ENCODE measurements around the gene PCSK6. TPM values are rescaled to one million over a fixed set of nuclear protein-coding genes. Genes with fewer than 3 reads are reported as not detected.
A peak's percentile ranks its signal among the peaks of the same experiment; 100 is the strongest.

Gene PCSK6
- total RNA-seq, 2 experiments from 2014 or later, result 1.4 to 2.1 TPM

- Mint-ChIP-seq H3K4me3 (no peak overlapping the region), H3K36me3 (no peaks in the 10 kb centered on the region), H3K27me3 (peaks cover 7% of the 10 kb centered on the region), H3K9me3 (no peaks in the 10 kb centered on the region), H3K27ac (no peak overlapping the region), H3K4me1 (peaks cover 6% of the 10 kb centered on the region)
- DNase-seq, result no peak
- POLR2A ChIA-PET, result no interaction called here
- ATAC-seq (ENCODE audit: low read depth), result no peak
Observed at GRCh38 chr15:101371081-101371480, 118.4 kb downstream of the PCSK6 start.

DNA sequence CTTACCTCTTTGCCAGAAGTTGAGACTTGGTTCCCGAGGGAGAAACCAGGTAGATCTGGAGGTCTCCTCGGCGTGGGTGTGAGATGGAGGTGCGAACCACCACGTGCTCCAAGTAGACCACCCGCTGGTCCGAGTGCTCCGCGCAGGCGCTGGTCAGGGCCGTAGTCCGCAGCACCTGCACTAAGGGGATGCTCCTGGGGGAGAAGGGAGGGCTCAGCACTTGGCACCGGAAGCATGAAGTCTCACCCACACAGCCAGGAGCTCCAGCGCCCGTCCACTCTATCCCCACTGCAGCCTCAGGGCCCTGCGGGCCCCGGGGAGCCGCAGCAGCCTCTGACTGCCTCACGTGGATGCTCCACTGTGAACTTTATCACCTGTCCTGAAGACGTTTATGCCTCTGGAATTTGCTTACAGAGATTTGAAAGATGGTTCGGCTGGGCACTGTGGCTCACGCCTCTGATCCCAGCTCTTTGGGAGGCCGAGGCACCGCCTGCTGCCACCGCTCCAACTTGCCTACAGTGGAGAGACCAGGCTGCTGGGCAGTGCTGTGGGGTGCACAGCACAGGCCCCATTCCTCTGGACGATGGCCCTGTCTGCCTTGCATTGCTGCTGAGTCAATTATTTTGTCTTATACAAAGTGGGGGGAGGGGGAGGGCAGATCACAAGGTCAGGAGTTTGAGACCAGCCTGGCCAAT, 119.0 kb downstream of the PCSK6 start:
- Mint-ChIP-seq H3K4me3 (no peak overlapping the region), H3K27ac (no peak overlapping the region), H3K27me3 (peaks cover 7% of the 10 kb centered on the region), H3K36me3 (peaks cover under 1% of the 10 kb centered on the region), H3K9me3 (no peaks in the 10 kb centered on the region), H3K4me1 (peaks cover 5% of the 10 kb centered on the region)
- no peak for DNase-seq
- ATAC-seq (ENCODE audit: low read depth), result no peak
- POLR2A ChIA-PET, result no interaction called here

GRCh38 chr15:101369676-101370075, 119.8 kb downstream of the PCSK6 start:
- Mint-ChIP-seq H3K9me3 (peaks cover under 1% of the 10 kb centered on the region), H3K36me3 (peaks cover 2% of the 10 kb centered on the region), H3K4me3 (no peak overlapping the region), H3K4me1 (peaks cover 5% of the 10 kb centered on the region), H3K27me3 (peaks cover 7% of the 10 kb centered on the region), H3K27ac (no peak overlapping the region)
- POLR2A ChIA-PET, result no interaction called here
- no peak for ATAC-seq (ENCODE audit: low read depth)
- DNase-seq, result no peak

DNA sequence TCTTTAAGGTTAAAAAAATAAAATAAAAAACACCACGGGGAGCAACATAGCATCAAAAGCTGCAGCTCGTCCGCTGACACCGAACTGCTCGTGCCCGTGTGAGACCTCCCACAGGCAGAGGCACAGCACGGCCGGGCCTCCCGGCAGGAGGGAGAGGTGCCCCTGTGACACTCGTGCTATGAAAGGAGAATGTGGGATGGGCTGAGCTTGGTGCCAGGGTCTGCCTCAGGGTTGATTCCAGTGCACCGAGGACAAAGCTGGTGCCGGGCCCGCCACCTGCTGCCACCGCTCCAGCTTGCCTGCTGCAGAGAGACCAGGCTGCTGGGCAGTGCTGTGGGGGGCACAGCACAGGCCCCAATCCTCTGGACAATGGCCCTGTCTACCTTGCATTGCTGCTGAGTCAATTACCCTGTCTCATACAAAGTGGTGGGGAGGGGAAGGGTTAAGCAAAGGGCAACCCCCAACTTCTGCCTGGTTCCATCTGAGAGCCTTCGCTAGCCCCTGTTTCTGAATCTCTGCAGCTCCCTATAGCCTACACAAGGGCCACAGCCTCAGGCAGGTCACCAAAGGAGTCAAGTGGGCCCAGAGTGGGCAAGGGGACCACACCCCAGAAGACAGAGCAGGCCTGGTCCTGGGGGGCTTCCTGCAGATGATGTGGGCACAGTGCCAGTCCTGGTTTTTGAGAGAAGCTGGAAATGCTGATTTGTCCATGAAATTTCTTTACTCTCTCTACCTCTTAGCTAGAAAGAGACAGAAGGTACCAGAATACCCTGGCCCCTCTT, 120.5 kb downstream of the PCSK6 start:
- Mint-ChIP-seq H3K4me3 (no peak overlapping the region), H3K27me3 (peaks cover 9% of the 10 kb centered on the region), H3K36me3 (peaks cover 2% of the 10 kb centered on the region), H3K9me3 (peaks cover 2% of the 10 kb centered on the region), H3K4me1 (peaks cover 5% of the 10 kb centered on the region), H3K27ac (no peak overlapping the region)
- no peak for ATAC-seq (ENCODE audit: low read depth)
- POLR2A ChIA-PET, result interaction anchor here (0.6 kb wide), 1 partner anchor 108 kb away, joined by 4 read pairs; no protein-coding TSS in a partner anchor
- DNase-seq, result no peak

DNA sequence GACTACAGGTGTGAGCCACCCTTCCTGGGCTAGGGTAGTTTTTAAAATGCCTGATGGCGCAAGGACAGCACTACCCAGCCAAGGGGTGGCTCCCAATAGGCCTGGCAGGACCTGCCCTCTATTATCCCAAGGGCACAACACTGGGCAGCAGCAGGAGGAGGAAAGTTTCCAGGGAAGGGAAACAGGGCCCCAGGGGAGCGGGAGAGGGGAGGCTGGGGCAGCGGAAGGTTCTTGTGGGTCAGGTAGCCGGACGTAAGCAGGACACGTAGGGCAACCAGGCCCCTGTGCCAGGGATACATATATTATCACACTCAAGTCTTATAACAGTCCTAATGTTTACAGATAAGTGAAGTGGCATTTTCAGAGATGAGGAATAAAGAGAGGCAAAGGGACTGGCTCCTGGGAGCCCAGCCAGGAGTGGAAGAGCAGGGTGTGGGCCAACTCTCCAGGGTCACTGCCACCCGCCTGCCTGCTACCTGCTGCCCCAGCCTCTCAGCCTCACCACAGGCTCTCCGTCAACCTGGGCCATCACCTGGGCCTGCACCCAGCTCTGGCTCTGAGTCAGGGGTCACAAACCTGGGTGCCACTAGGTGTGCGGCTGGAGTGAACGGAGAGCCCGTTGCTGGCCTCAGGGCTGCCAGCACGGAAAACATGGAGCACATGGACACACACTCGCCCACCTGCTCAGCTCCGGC, 121.3 kb downstream of the PCSK6 start:
- peaks cover 1% of the 10 kb centered on the region for H3K4me1 Mint-ChIP-seq
- H3K4me3 Mint-ChIP-seq, result no peak overlapping the region
- H3K36me3 Mint-ChIP-seq, result peaks cover 2% of the 10 kb centered on the region
- H3K27me3 Mint-ChIP-seq, result peaks cover 9% of the 10 kb centered on the region
- POLR2A ChIA-PET, result no interaction called here
- H3K9me3 Mint-ChIP-seq, result peaks cover 2% of the 10 kb centered on the region
- no peak overlapping the region for H3K27ac Mint-ChIP-seq
- ATAC-seq (ENCODE audit: low read depth) (no peak), DNase-seq (no peak)

GRCh38 chr15:101366853-101367252, 122.7 kb downstream of the PCSK6 start:
- peaks cover 2% of the 10 kb centered on the region for H3K36me3 Mint-ChIP-seq
- H3K9me3 Mint-ChIP-seq, result peaks cover 2% of the 10 kb centered on the region
- H3K4me3 Mint-ChIP-seq, result no peak overlapping the region
- peaks cover 2% of the 10 kb centered on the region for H3K27me3 Mint-ChIP-seq
- POLR2A ChIA-PET, result interaction anchor here (1.5 kb wide), 1 partner anchor 10 kb away, joined by 3 read pairs; no protein-coding TSS in a partner anchor
- ATAC-seq (ENCODE audit: low read depth) (no peak), DNase-seq (no peak)
- H3K27ac Mint-ChIP-seq, result no peak overlapping the region
- no peaks in the 10 kb centered on the region for H3K4me1 Mint-ChIP-seq

GRCh38 chr15:101362986-101363566, 126.4 kb downstream of the PCSK6 start:
- peaks cover 2% of the 10 kb centered on the region for H3K9me3 Mint-ChIP-seq
- peaks cover 4% of the 10 kb centered on the region for H3K36me3 Mint-ChIP-seq
- peaks cover 14% of the 10 kb centered on the region for H3K4me1 Mint-ChIP-seq
- POLR2A ChIA-PET, result no interaction called here
- ATAC-seq (ENCODE audit: low read depth) (no peak), DNase-seq (no peak)
- H3K27ac Mint-ChIP-seq, result no peak overlapping the region
- H3K4me3 Mint-ChIP-seq, result no peak overlapping the region
- peaks cover 2% of the 10 kb centered on the region for H3K27me3 Mint-ChIP-seq

- DNase-seq (no peak), ATAC-seq (ENCODE audit: low read depth) (no peak)
- H3K27me3 Mint-ChIP-seq, result peaks cover 2% of the 10 kb centered on the region
- H3K4me1 Mint-ChIP-seq, result peaks cover 14% of the 10 kb centered on the region
- H3K4me3 Mint-ChIP-seq, result no peak overlapping the region
- no peak overlapping the region for H3K27ac Mint-ChIP-seq
- peaks cover 2% of the 10 kb centered on the region for H3K9me3 Mint-ChIP-seq
- peaks cover 4% of the 10 kb centered on the region for H3K36me3 Mint-ChIP-seq
- POLR2A ChIA-PET, result no interaction called here
Observed at GRCh38 chr15:101362359-101362758, 127.1 kb downstream of the PCSK6 start.

DNA sequence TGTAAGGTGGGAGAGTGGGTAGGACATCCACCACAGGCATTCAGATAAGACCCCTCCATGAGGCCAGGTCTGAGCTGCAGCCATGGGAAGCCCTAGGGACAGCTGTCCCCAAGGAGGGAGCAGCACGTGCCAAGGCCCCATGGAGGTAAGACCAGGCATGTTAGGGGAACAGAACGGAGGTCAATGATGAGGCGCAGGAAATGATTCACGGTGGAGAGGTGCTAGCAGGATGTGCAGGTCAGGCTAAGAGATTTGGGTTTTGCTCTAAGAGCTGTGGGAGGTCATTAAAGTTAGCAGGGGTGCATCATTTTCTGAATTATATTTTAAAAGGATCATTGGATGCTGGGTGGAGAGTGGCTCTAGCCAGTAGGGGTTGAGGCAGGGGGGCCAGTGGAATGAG, 128.1 kb downstream of the PCSK6 start:
- H3K4me1 Mint-ChIP-seq, result peaks cover 14% of the 10 kb centered on the region
- POLR2A ChIA-PET, result no interaction called here
- H3K9me3 Mint-ChIP-seq, result peaks cover 2% of the 10 kb centered on the region
- H3K4me3 Mint-ChIP-seq, result peak overlapping the region; percentile 26
- peaks cover 2% of the 10 kb centered on the region for H3K27me3 Mint-ChIP-seq
- DNase-seq, result no peak
- peaks cover 4% of the 10 kb centered on the region for H3K36me3 Mint-ChIP-seq
- ATAC-seq (ENCODE audit: low read depth), result peak; percentile 77
- H3K27ac Mint-ChIP-seq, result peak overlapping the region; percentile 58

- Mint-ChIP-seq H3K36me3 (peaks cover 1% of the 10 kb centered on the region), H3K9me3 (no peaks in the 10 kb centered on the region), H3K27me3 (peaks cover under 1% of the 10 kb centered on the region), H3K27ac (no peak overlapping the region), H3K4me1 (peaks cover 14% of the 10 kb centered on the region), H3K4me3 (no peak overlapping the region)
- DNase-seq, result no peak
- POLR2A ChIA-PET, result no interaction called here
- no peak for ATAC-seq (ENCODE audit: low read depth)
Observed at GRCh38 chr15:101359365-101359947, 130.1 kb downstream of the PCSK6 start.

GRCh38 chr15:101358895-101359294, 130.6 kb downstream of the PCSK6 start:
- POLR2A ChIA-PET, result no interaction called here
- Mint-ChIP-seq H3K4me3 (no peak overlapping the region), H3K9me3 (no peaks in the 10 kb centered on the region), H3K27me3 (no peaks in the 10 kb centered on the region), H3K36me3 (peaks cover 1% of the 10 kb centered on the region), H3K27ac (no peak overlapping the region), H3K4me1 (peaks cover 14% of the 10 kb centered on the region)
- no peak for DNase-seq
- peak; percentile 39 for ATAC-seq (ENCODE audit: low read depth)

DNA sequence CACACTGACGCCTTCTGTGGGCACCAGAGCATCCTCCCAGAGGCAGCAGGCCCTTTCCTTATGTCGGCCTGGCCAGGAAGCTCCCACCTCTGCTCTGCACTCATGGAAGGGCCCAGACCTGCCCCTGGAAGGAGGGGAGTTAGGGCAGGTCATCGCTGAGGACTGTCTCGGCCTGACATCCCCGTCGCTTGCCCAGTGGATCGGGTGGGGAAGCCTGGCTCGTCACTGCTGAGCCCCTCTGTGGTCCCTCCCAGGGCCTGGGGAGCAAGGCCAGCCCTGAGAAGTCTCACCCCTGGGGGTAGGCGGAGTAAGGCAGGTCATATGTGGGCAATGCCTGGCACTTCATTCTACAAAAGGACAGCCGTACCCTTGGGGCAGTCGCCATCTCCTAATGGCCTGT, 131.6 kb downstream of the PCSK6 start:
- Mint-ChIP-seq H3K27me3 (no peaks in the 10 kb centered on the region), H3K4me3 (no peak overlapping the region), H3K27ac (no peak overlapping the region), H3K36me3 (peaks cover 1% of the 10 kb centered on the region), H3K4me1 (peaks cover 14% of the 10 kb centered on the region), H3K9me3 (no peaks in the 10 kb centered on the region)
- ATAC-seq (ENCODE audit: low read depth) (no peak), DNase-seq (no peak)
- POLR2A ChIA-PET, result no interaction called here

GRCh38 chr15:101357333-101357732, 132.2 kb downstream of the PCSK6 start:
- H3K4me3 Mint-ChIP-seq, result no peak overlapping the region
- no peaks in the 10 kb centered on the region for H3K27me3 Mint-ChIP-seq
- no peak overlapping the region for H3K27ac Mint-ChIP-seq
- H3K9me3 Mint-ChIP-seq, result no peaks in the 10 kb centered on the region
- peaks cover 1% of the 10 kb centered on the region for H3K36me3 Mint-ChIP-seq
- ATAC-seq (ENCODE audit: low read depth) (no peak), DNase-seq (no peak)
- peaks cover 14% of the 10 kb centered on the region for H3K4me1 Mint-ChIP-seq
- POLR2A ChIA-PET, result no interaction called here
